HepG2 (cell line): ENCODE measurements around the gene APOC1. TPM values are rescaled to one million over a fixed set of nuclear protein-coding genes. Genes with fewer than 3 reads are reported as not detected.

Experiments used
- ARID4A ChIP-seq: sonication (generic); formaldehyde crosslinking; IDR thresholded peaks from 2 replicates; pipeline ENCODE4 v1.5.0; 2020; ENCODE audit warnings: mild to moderate bottlenecking, missing genetic modification reagents, borderline replicate concordance
- GFI1 ChIP-seq: sonication (generic); formaldehyde crosslinking; IDR thresholded peaks from 2 replicates; pipeline ENCODE4 v1.5.0; 2020; ENCODE audit warnings: missing genetic modification reagents, mild to moderate bottlenecking, borderline replicate concordance
- MED1 ChIP-seq: sonication (generic); formaldehyde crosslinking; IDR thresholded peaks from 2 replicates; pipeline ENCODE4 v1.4.0; 2020; ENCODE audit warnings: missing genetic modification reagents
- NR2F1 ChIP-seq, 2 experiments: fragments of 450-650 bp in 1 of 2; formaldehyde crosslinking in 1 of 2; IDR thresholded peaks; 2 replicates each; pipeline versions ENCODE4 v1.5.0 to v1.6.1; 2016 to 2020; ENCODE audit warnings: mild to moderate bottlenecking in 1 of 2, missing compliant biosample characterization in 1 of 2, missing genetic modification reagents in 1 of 2, moderate library complexity in 1 of 2
- PHF5A ChIP-seq: IDR thresholded peaks from one replicate; pipeline ENCODE4 v1.6.1; 2018; ENCODE audit warnings: low read depth, missing genetic modification reagents; ENCODE audit not compliant: unreplicated experiment
- POLR2G ChIP-seq: fragments of 200-400 bp; formaldehyde crosslinking; IDR thresholded peaks from 2 replicates; pipeline ENCODE4 v1.6.1; 2018; ENCODE audit warnings: mild to moderate bottlenecking, low read depth, low read length, moderate library complexity
- TSC22D2 ChIP-seq: sonication (generic); formaldehyde crosslinking; IDR thresholded peaks from 2 replicates; pipeline ENCODE4 v1.5.1; 2020; ENCODE audit warnings: missing genetic modification reagents, mild to moderate bottlenecking, borderline replicate concordance
- UBTF ChIP-seq: sonication (generic); formaldehyde crosslinking; IDR thresholded peaks from 2 replicates; pipeline ENCODE4 v1.4.0; 2020; ENCODE audit warnings: mild to moderate bottlenecking, missing genetic modification reagents
- ZBTB34 ChIP-seq: sonication (generic); formaldehyde crosslinking; IDR thresholded peaks from 2 replicates; pipeline ENCODE4 v1.8.0; 2022; ENCODE audit warnings: mild to moderate bottlenecking, missing genetic modification reagents
- ZGPAT ChIP-seq: IDR thresholded peaks from 2 replicates; pipeline ENCODE4 v1.6.1; 2016; ENCODE audit warnings: mild to moderate bottlenecking
- ZNF552 ChIP-seq: sonication (generic); formaldehyde crosslinking; IDR thresholded peaks from 2 replicates; pipeline ENCODE4 v1.9.0; 2022; ENCODE audit warnings: missing genetic modification reagents, mild to moderate bottlenecking, borderline replicate concordance
- ZNF644 ChIP-seq: IDR thresholded peaks from 2 replicates; pipeline ENCODE4 v1.6.1; 2016; ENCODE audit warnings: low read depth
- ZNF652 ChIP-seq: IDR thresholded peaks from 2 replicates; pipeline ENCODE4 v1.6.1; 2016; ENCODE audit warnings: low read depth, borderline replicate concordance
- ZSCAN22 ChIP-seq: sonication (generic); formaldehyde crosslinking; IDR thresholded peaks from 2 replicates; pipeline ENCODE4 v1.4.0; 2020; ENCODE audit warnings: mild to moderate bottlenecking, missing genetic modification reagents
- ZSCAN5A ChIP-seq: sonication (generic); formaldehyde crosslinking; IDR thresholded peaks from 2 replicates; pipeline ENCODE4 v1.8.0; 2022; ENCODE audit warnings: mild to moderate bottlenecking, missing genetic modification reagents, borderline replicate concordance
- ZZZ3 ChIP-seq: sonication (generic); formaldehyde crosslinking; IDR thresholded peaks from 2 replicates; pipeline ENCODE4 v1.4.0; 2020; ENCODE audit warnings: missing genetic modification reagents, mild to moderate bottlenecking, borderline replicate concordance
- polyA plus RNA-seq, 8 experiments: library from polyadenylated mRNA; depleted of rRNA in 3 of 8; stranded (reverse) in 7 of 8; unstranded in 1 of 8; fragments of >200 nt; fragmentation: Illumina TruSeq in 4 of 8; extraction: Trizol in 4 of 8; gene quantifications; 2 replicates each; pipeline versions ENCODE4 v1.2.1 to v1.2.3, GENCODE V29; 2011 to 2016; ENCODE audit warnings: low read depth in 4 of 8, missing spikeins in 1 of 8, mixed read lengths in 1 of 8; ENCODE audit not compliant: insufficient read depth in 1 of 8
- total RNA-seq, 5 experiments: library from RNA; depleted of rRNA; stranded (reverse); fragments of >200 nt; fragmentation: Illumina TruSeq; extraction: Trizol; gene quantifications; 2 replicates each; pipeline ENCODE4 v1.2.3, GENCODE V29; 2016; ENCODE audit warnings: low read depth in 1 of 5

APOC1 gene
- total and polyA plus RNA-seq, 2 of the 13 experiments (the other 11 are each of a cell fraction or from before 2014, with no cell fraction given) = 600 to 1,235 TPM

GRCh38 chr19:44903602-44904425 lies 10.6 kb upstream of the APOC1 start (continued):
- TF ChIP-seq ARID4A = peak; percentile 82; the same call in 1 of the 2 replicates
- peak; percentile 58 for TF ChIP-seq UBTF
- peak; percentile 61 for TF ChIP-seq POLR2G
- TF ChIP-seq GFI1 (CRISPR knock-in tag) = peak; percentile 65; the same call in 1 of the 2 replicates
- peak; percentile 20; the same call in 1 of the 2 replicates for TF ChIP-seq ZNF552 (CRISPR knock-in tag)
- TF ChIP-seq ZGPAT (CRISPR knock-in tag) = peak; percentile 72
- TF ChIP-seq ZNF644 (CRISPR knock-in tag) = no peak; the same call in 1 of the 2 replicates
- TF ChIP-seq ZZZ3 (CRISPR knock-in tag) = 0 out of 2 replicates have a peak, but pooled peaks have one; percentile 42
- TF ChIP-seq ZSCAN22 (CRISPR knock-in tag) = peak; percentile 67; the same call in 1 of the 2 replicates
- peak; percentile 68; the same call in 1 of the 2 replicates for TF ChIP-seq ZSCAN5A
- TF ChIP-seq ZBTB34 = 0 out of 2 replicates have a peak, but pooled peaks have one; percentile 39
- TF ChIP-seq TSC22D2 (CRISPR knock-in tag) = no peak
- no peak for TF ChIP-seq PHF5A (CRISPR knock-in tag)
- peak; percentile 89 for TF ChIP-seq MED1 (CRISPR knock-in tag)
- TF ChIP-seq NR2F1 (CRISPR knock-in tag; IDR thresholded peaks at IDR 0.05) = peak; percentile 95
- TF ChIP-seq ZNF652 (CRISPR knock-in tag) = peak; percentile 29; the same call in 1 of the 2 replicates
